Endothelial cell of umbilical vein (primary cell): ENCODE measurements around the gene TMEM45B. TPM values are rescaled to one million over a fixed set of nuclear protein-coding genes. Genes with fewer than 3 reads are reported as not detected.
"Not testable (repeated sequence)": the region's sequence is repeated elsewhere in the genome, so short reads cannot be mapped to it uniquely, and the experiment has no call there.

Source experiments
- BruUV-seq: library from RNA; stranded (reverse); fragments of 400-500 nt; replicated peaks from 2 replicates; lab custom pipeline; 2021; lab: Mats Ljungman, UMichigan
- CTCF ChIA-PET: fragments of 300-600, 350-600 bp; sonication (Branson Sonifier 250); formaldehyde crosslinking; loops from one replicate; lab custom pipeline; 2021; ENCODE audit warnings: antibody characterized with exemption, inconsistent platforms; lab: Charles Lee
- POLR2A ChIA-PET: fragments of 300-600, 350-600 bp; sonication (Branson Sonifier 250); formaldehyde crosslinking; loops from one replicate; lab custom pipeline; 2021; ENCODE audit warnings: antibody characterized with exemption, inconsistent platforms; lab: Charles Lee
- DNase-seq: peaks from one replicate; pipeline ENCODE4 v3.0.0-alpha.2; 2011; ENCODE audit warnings: low read depth, low spot score
- FAIRE-seq: peaks from 2 replicates; lab custom pipeline; 2011; peaks lifted over from hg19 to GRCh38; lab: Jason Lieb, UNC
- H2AFZ ChIP-seq: 2 replicates; pipeline ENCODE4 v1.6.0; 2012; ENCODE audit warnings: low read depth, low read length, control low read depth, inconsistent platforms
- H3K27ac ChIP-seq: 2 replicates; pipeline ENCODE4 v1.5.1; 2011; ENCODE audit warnings: low read depth, mild to moderate bottlenecking, control low read depth, low read length, moderate library complexity; ENCODE audit not compliant: insufficient read depth
- H3K27me3 ChIP-seq, 2 experiments: 2 replicates each; pipeline versions ENCODE4 v1.6.0 to v1.6.1; 2011; ENCODE audit warnings: low read length in 2 of 2, mixed read lengths in 1 of 2; ENCODE audit not compliant: control insufficient read depth in 2 of 2, insufficient read depth in 2 of 2
- H3K36me3 ChIP-seq, 2 experiments: 2 replicates in 1 of 2; 3 replicates in 1 of 2; pipeline ENCODE4 v1.5.1; 2011; ENCODE audit warnings: low read length in 2 of 2, mild to moderate bottlenecking in 1 of 2, moderate library complexity in 1 of 2; ENCODE audit not compliant: control insufficient read depth in 2 of 2, insufficient read depth in 2 of 2; ENCODE audit errors: extremely low read depth in 1 of 2
- H3K4me1 ChIP-seq: 3 replicates; pipeline ENCODE4 v1.5.1; 2011; ENCODE audit warnings: mild to moderate bottlenecking, low read length; ENCODE audit not compliant: control insufficient read depth, insufficient read depth; ENCODE audit errors: extremely low read depth
- H3K4me2 ChIP-seq: 2 replicates; pipeline ENCODE4 v1.6.1; 2011; ENCODE audit warnings: low read length, control low read depth, mixed read lengths; ENCODE audit not compliant: insufficient read depth
- H3K4me3 ChIP-seq, 3 experiments: fragments of 200-600 bp in 1 of 3; sonication (generic), shearing (Covaris generic) in 1 of 3; replicated peaks in 1 of 3; 2 replicates each; pipeline ENCODE4 v1.5.1; 2011 to 2016; ENCODE audit warnings: control low read depth in 3 of 3, low read length in 3 of 3, mild to moderate bottlenecking in 2 of 3, inconsistent platforms in 1 of 3, low read depth in 1 of 3, moderate library complexity in 1 of 3; ENCODE audit not compliant: insufficient read depth in 1 of 3
- H3K79me2 ChIP-seq: 2 replicates; pipeline ENCODE4 v1.6.0; 2012; ENCODE audit warnings: low read length, inconsistent platforms; ENCODE audit not compliant: control insufficient read depth, insufficient read depth
- H3K9ac ChIP-seq: replicated peaks from 2 replicates; pipeline ENCODE3; 2011; ENCODE audit warnings: low read length, control low read depth; ENCODE audit not compliant: insufficient read depth; ENCODE audit errors: extremely low read depth
- H3K9me1 ChIP-seq: replicated peaks from 3 replicates; pipeline ENCODE4 v1.6.0; 2011; ENCODE audit warnings: mild to moderate bottlenecking, low read length; ENCODE audit not compliant: control insufficient read depth, insufficient read depth; ENCODE audit errors: extremely low read depth
- H3K9me3 ChIP-seq: replicated peaks from 2 replicates; pipeline ENCODE4 v1.5.1; 2012; ENCODE audit warnings: low read length, inconsistent platforms; ENCODE audit not compliant: control insufficient read depth, insufficient read depth
- H4K20me1 ChIP-seq: replicated peaks from 2 replicates; pipeline ENCODE3; 2011; ENCODE audit warnings: mild to moderate bottlenecking, low read length; ENCODE audit not compliant: control insufficient read depth, insufficient read depth; ENCODE audit errors: extremely low read depth
- FOS ChIP-seq: IDR thresholded peaks from 2 replicates; pipeline ENCODE4 v1.6.1; 2011; ENCODE audit warnings: mild to moderate bottlenecking, low read length, moderate library complexity, borderline replicate concordance; ENCODE audit not compliant: insufficient read depth
- GATA2 ChIP-seq: IDR thresholded peaks from 2 replicates; pipeline ENCODE4 v1.7.0; 2011; ENCODE audit warnings: low read depth, mild to moderate bottlenecking, moderate library complexity, mixed read lengths, low read length; ENCODE audit not compliant: insufficient read length, insufficient read depth
- JUN ChIP-seq: IDR thresholded peaks from 2 replicates; pipeline ENCODE4 v1.6.1; 2011; ENCODE audit warnings: borderline replicate concordance, low read depth; ENCODE audit not compliant: insufficient read length, insufficient read depth
- dilution Hi-C: fragments of 300-500 bp; cut with MboI; formaldehyde crosslinking; loops from one replicate; pipeline ENCODE4 v1.15.0; 2019; ENCODE audit warnings: low sequenced_read_pairs; ENCODE audit not compliant: extremely low pct_ligation_motif_present
- intact Hi-C: fragments of 100-400 bp; cut with micrococcal nuclease; formaldehyde crosslinking; loops from one replicate; pipeline ENCODE4 v1.10.0; 2022
- polyA plus RNA-seq, 4 experiments: library from polyadenylated mRNA; depleted of rRNA in 3 of 4; stranded (reverse) in 3 of 4; unstranded in 1 of 4; fragments of >200 nt; gene quantifications; 2 replicates each; pipeline versions ENCODE4 v1.2.1 to v1.2.3, GENCODE V29; 2011 to 2012; ENCODE audit warnings: missing spikeins in 1 of 4
- total RNA-seq: library from RNA; stranded (reverse); gene quantifications from 2 replicates; pipeline ENCODE4 v1.2.3, GENCODE V29; 2021

Gene TMEM45B
- total and polyA plus RNA-seq, 2 donors (not counting 3 experiments of a cell fraction or from before 2014, with no cell fraction given), result 0.08 TPM; not detected in 1

GRCh38 chr11:129829497-129829896 is 13.8 kb downstream of the TMEM45B start:
- H3K9ac ChIP-seq, H3K9me1 ChIP-seq, POLR2A ChIA-PET, H3K4me3 ChIP-seq, H2AFZ ChIP-seq, BruUV-seq, intact Hi-C loops, CTCF ChIA-PET, H3K9me3 ChIP-seq, dilution Hi-C loops, H4K20me1 ChIP-seq, H3K79me2 ChIP-seq, H3K4me1 ChIP-seq, H3K27ac ChIP-seq, H3K27me3 ChIP-seq, H3K36me3 ChIP-seq, H3K4me2 ChIP-seq: not testable (repeated sequence)
- DNase-seq, result peak; percentile 54
- TF ChIP-seq GATA2 (peak; percentile 67), FOS (peak; percentile 59), JUN (peak; percentile 4)
- peak; percentile 89 for FAIRE-seq

GRCh38 chr11:129831227-129831626 is 15.6 kb downstream of the TMEM45B start:
- BruUV-seq, H3K9ac ChIP-seq, H3K79me2 ChIP-seq, intact Hi-C loops, POLR2A ChIA-PET, H4K20me1 ChIP-seq, H3K27me3 ChIP-seq, H3K4me3 ChIP-seq, H3K4me1 ChIP-seq, H3K36me3 ChIP-seq, CTCF ChIA-PET, H3K9me1 ChIP-seq, dilution Hi-C loops, DNase-seq, H3K4me2 ChIP-seq, H3K9me3 ChIP-seq, H2AFZ ChIP-seq, H3K27ac ChIP-seq: not testable (repeated sequence)
- peak; percentile 8 for FAIRE-seq
- peak; percentile 65 for TF ChIP-seq FOS

- H3K4me1 ChIP-seq, BruUV-seq, dilution Hi-C loops, H3K27me3 ChIP-seq, H3K9me3 ChIP-seq, DNase-seq, H3K4me3 ChIP-seq, H3K4me2 ChIP-seq, intact Hi-C loops, H3K79me2 ChIP-seq, CTCF ChIA-PET, H3K36me3 ChIP-seq, H4K20me1 ChIP-seq, H2AFZ ChIP-seq, H3K27ac ChIP-seq, H3K9me1 ChIP-seq, FAIRE-seq, H3K9ac ChIP-seq, POLR2A ChIA-PET: not testable (repeated sequence)
These were observed 17.6 kb downstream of the TMEM45B start for GRCh38 chr11:129833260-129833659.
